Measurements from ENCODE around the gene DAGLA. TPM values are rescaled to one million over a fixed set of nuclear protein-coding genes. Genes with fewer than 3 reads are reported as not detected.

The DAGLA gene
- total RNA-seq, 1 donor from 2014 or later: 1.1 TPM

DNA sequence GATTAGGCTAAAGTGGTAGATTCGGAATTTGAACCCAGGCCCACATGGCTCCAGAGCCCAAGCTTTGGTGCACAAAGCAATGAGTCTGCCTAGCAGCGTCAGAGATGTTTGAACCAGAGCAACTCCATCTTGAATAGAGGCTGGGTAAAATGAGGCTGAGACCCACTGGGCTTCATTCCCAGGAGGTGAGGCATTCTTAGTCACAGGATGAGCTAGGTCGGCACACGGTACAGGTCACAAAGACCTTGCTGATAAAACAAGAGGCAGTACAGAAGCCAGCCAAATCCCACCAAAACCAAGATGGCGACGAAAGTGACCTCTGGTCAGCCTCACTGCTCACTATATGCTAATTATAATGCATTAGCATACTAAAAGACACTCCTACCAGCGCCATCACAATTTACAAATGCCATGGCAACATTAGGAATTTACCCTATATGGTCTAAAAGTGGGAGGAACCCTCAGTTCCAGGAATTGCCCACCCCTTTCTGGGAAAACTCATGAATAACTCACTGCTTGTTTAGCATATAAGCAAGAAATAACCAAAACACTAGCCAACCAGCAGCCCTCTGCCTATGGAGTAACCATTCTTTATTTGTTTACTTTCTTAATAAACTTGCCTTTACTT lies 40.3 kb upstream of the DAGLA start:
- Histone ChIP-seq H3K4me3 (no peak overlapping the region), H3K9me3 (ENCODE audit: low read depth) (no peaks in the 10 kb centered on the region), H3K27me3 (no peaks in the 10 kb centered on the region), H3K4me1 (no peaks in the 10 kb centered on the region), H3K4me2 (no peak overlapping the region), H2AFZ (replicated peaks) (no peak overlapping the region), H3F3A (ENCODE audit: low read depth) (no peaks in the 10 kb centered on the region), H4K20me1 (ENCODE audit: low read depth) (no peaks in the 10 kb centered on the region), H3K36me3 (no peaks in the 10 kb centered on the region), H3K9ac (no peak overlapping the region), H3K27ac (no peak overlapping the region), H3K79me2 (ENCODE audit: low read depth) (no peaks in the 10 kb centered on the region)
- Mint-ChIP-seq H3K4me3 (no peak overlapping the region), H3K36me3 (no peaks in the 10 kb centered on the region), H3K27me3 (ENCODE audit: insufficient read depth, low read depth) (peaks cover 13% of the 10 kb centered on the region), H3K27ac (no peak overlapping the region), H3K9me3 (no peaks in the 10 kb centered on the region), H3K4me1 (peaks cover 4% of the 10 kb centered on the region)
- TF ChIP-seq EZH2 (IDR thresholded peaks at IDR 0.05): no peak
- no peak for TF ChIP-seq EZH2phosphoT487 (IDR thresholded peaks at IDR 0.05)
- TF ChIP-seq, protein P1, sequence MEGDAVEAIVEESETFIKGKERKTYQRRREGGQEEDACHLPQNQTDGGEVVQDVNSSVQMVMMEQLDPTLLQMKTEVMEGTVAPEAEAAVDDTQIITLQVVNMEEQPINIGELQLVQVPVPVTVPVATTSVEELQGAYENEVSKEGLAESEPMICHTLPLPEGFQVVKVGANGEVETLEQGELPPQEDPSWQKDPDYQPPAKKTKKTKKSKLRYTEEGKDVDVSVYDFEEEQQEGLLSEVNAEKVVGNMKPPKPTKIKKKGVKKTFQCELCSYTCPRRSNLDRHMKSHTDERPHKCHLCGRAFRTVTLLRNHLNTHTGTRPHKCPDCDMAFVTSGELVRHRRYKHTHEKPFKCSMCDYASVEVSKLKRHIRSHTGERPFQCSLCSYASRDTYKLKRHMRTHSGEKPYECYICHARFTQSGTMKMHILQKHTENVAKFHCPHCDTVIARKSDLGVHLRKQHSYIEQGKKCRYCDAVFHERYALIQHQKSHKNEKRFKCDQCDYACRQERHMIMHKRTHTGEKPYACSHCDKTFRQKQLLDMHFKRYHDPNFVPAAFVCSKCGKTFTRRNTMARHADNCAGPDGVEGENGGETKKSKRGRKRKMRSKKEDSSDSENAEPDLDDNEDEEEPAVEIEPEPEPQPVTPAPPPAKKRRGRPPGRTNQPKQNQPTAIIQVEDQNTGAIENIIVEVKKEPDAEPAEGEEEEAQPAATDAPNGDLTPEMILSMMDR (IDR thresholded peaks at IDR 0.05): no peak
- no peak for DNase-seq (ENCODE audit: low spot score)

- Histone ChIP-seq H3K9ac (no peak overlapping the region), H3K4me3 (no peak overlapping the region), H3K27ac (no peak overlapping the region), H2AFZ (replicated peaks) (no peak overlapping the region), H3K9me3 (ENCODE audit: low read depth) (no peaks in the 10 kb centered on the region), H3K27me3 (no peaks in the 10 kb centered on the region), H3K36me3 (no peaks in the 10 kb centered on the region), H3K79me2 (ENCODE audit: low read depth) (no peaks in the 10 kb centered on the region), H3K4me2 (no peak overlapping the region), H3K4me1 (peaks cover 5% of the 10 kb centered on the region), H4K20me1 (ENCODE audit: low read depth) (no peaks in the 10 kb centered on the region), H3F3A (ENCODE audit: low read depth) (peaks cover 4% of the 10 kb centered on the region)
- H3K27ac Mint-ChIP-seq: no peak overlapping the region
- no peaks in the 10 kb centered on the region for H3K36me3 Mint-ChIP-seq
- H3K27me3 Mint-ChIP-seq (ENCODE audit: insufficient read depth, low read depth): peaks cover 17% of the 10 kb centered on the region
- DNase-seq (ENCODE audit: low spot score): no peak
- no peaks in the 10 kb centered on the region for H3K9me3 Mint-ChIP-seq
- H3K4me1 Mint-ChIP-seq: peaks cover 10% of the 10 kb centered on the region
- no peak for TF ChIP-seq EZH2 (IDR thresholded peaks at IDR 0.05)
- TF ChIP-seq, protein P1 (IDR thresholded peaks at IDR 0.05): no peak
- TF ChIP-seq EZH2phosphoT487 (IDR thresholded peaks at IDR 0.05): no peak
- H3K4me3 Mint-ChIP-seq: no peak overlapping the region
Measured at GRCh38 chr11:61642162-61642561, 38.0 kb upstream of the DAGLA start.

DNA sequence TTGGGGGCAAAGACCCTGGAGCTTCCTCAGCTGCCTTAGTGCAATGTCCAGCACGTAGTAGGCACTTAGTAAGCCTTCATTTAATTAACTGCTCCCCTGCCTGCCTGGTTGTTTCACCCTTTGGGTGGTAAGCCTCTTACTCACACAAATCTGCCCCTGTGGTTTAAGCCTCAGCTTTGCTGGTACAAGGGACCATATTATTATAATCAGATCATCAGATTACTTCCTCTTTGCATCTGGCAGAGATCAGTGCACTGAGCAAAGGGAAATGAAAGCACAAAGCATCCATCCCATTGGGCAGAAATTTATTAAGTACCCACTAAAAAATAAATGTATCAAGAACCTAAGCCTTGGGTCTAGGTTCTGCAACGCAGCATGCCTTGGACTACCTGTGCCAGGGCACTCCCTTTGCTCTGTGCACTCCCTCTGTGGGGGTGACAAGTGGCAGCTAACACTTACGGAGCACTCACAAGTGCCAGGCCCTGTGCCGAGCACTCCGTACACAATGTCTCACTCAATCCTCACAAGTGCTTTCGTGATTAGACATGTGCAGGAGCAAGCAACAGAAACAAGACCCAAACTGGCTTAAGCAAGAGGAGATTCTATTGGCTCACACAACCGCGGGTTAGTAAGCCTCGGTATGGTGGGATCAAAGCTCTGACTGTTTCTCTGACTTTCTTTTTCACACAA lies 34.9 kb upstream of the DAGLA start:
- Histone ChIP-seq H3K4me2 (no peak overlapping the region), H3K36me3 (no peaks in the 10 kb centered on the region), H3K27me3 (no peaks in the 10 kb centered on the region), H3K27ac (no peak overlapping the region), H3K79me2 (ENCODE audit: low read depth) (no peaks in the 10 kb centered on the region), H3K9me3 (ENCODE audit: low read depth) (no peaks in the 10 kb centered on the region), H4K20me1 (ENCODE audit: low read depth) (no peaks in the 10 kb centered on the region), H2AFZ (replicated peaks) (no peak overlapping the region), H3K4me3 (no peak overlapping the region), H3F3A (ENCODE audit: low read depth) (peaks cover 4% of the 10 kb centered on the region), H3K4me1 (peaks cover 5% of the 10 kb centered on the region), H3K9ac (no peak overlapping the region)
- H3K27ac Mint-ChIP-seq: no peak overlapping the region
- peaks cover 17% of the 10 kb centered on the region for H3K27me3 Mint-ChIP-seq (ENCODE audit: insufficient read depth, low read depth)
- no peaks in the 10 kb centered on the region for H3K9me3 Mint-ChIP-seq
- TF ChIP-seq EZH2phosphoT487 (IDR thresholded peaks at IDR 0.05) (peak; percentile 73), EZH2 (IDR thresholded peaks at IDR 0.05) (no peak)
- TF ChIP-seq, protein P1 (IDR thresholded peaks at IDR 0.05): no peak
- H3K36me3 Mint-ChIP-seq: no peaks in the 10 kb centered on the region
- H3K4me3 Mint-ChIP-seq: no peak overlapping the region
- peak; percentile 44 for DNase-seq (ENCODE audit: low spot score)
- H3K4me1 Mint-ChIP-seq: peaks cover 7% of the 10 kb centered on the region

Data from neural progenitor cell (in vitro differentiated cells).